H9 (cell line): Measurements from ENCODE around the gene RPS6KA4. TPM values are rescaled to one million over a fixed set of nuclear protein-coding genes. Genes with fewer than 3 reads are reported as not detected.

Source experiments
- DNase-seq: peaks from one replicate; pipeline ENCODE4 v3.0.0-alpha.2; 2017
- H2AFZ ChIP-seq: one replicate; pipeline ENCODE4 v1.6.1; 2013; ENCODE audit warnings: mild to moderate bottlenecking, low read length, control low read depth, moderate library complexity
- H2AK5ac ChIP-seq: 2 replicates; pipeline ENCODE4 v1.6.1; 2013; ENCODE audit warnings: low read length, control low read depth, mixed read lengths; ENCODE audit not compliant: insufficient read length
- H2BK120ac ChIP-seq: one replicate; pipeline ENCODE4 v1.6.1; 2013; ENCODE audit warnings: low read depth, mild to moderate bottlenecking, low read length, control low read depth, inconsistent platforms; ENCODE audit not compliant: poor library complexity, severe bottlenecking
- H2BK12ac ChIP-seq: 2 replicates; pipeline ENCODE4 v1.6.1; 2013; ENCODE audit warnings: low read length, control low read depth, mixed read lengths, low read depth; ENCODE audit not compliant: insufficient read length
- H2BK15ac ChIP-seq: 2 replicates; pipeline ENCODE4 v1.6.1; 2013; ENCODE audit warnings: low read depth, low read length, control low read depth
- H2BK20ac ChIP-seq: one replicate; pipeline ENCODE4 v1.6.1; 2013; ENCODE audit warnings: low read depth, mild to moderate bottlenecking, low read length, control low read depth, inconsistent platforms; ENCODE audit not compliant: poor library complexity, severe bottlenecking
- H2BK5ac ChIP-seq: 2 replicates; pipeline ENCODE4 v1.6.1; 2013; ENCODE audit warnings: low read length, control low read depth, mixed read lengths; ENCODE audit not compliant: insufficient read length
- H3K14ac ChIP-seq: 2 replicates; pipeline ENCODE4 v1.6.1; 2013; ENCODE audit warnings: low read length, control low read depth; ENCODE audit not compliant: insufficient read depth
- H3K18ac ChIP-seq: 2 replicates; pipeline ENCODE4 v1.6.1; 2013; ENCODE audit warnings: low read depth, mild to moderate bottlenecking, mixed read lengths, low read length, control low read depth; ENCODE audit not compliant: insufficient read length
- H3K23ac ChIP-seq: 2 replicates; pipeline ENCODE4 v1.6.1; 2013; ENCODE audit warnings: low read length, control low read depth, mixed read lengths, low read depth; ENCODE audit not compliant: insufficient read length
- H3K23me2 ChIP-seq: 2 replicates; pipeline ENCODE4 v1.6.1; 2013; ENCODE audit warnings: low read depth, mild to moderate bottlenecking, mixed read lengths, low read length, control low read depth; ENCODE audit not compliant: insufficient read length, poor library complexity, severe bottlenecking
- H3K27ac ChIP-seq: 2 replicates; pipeline ENCODE4 v1.5.1; 2013; ENCODE audit warnings: low read length, control low read depth, mixed read lengths, low read depth; ENCODE audit not compliant: insufficient read length
- H3K27me3 ChIP-seq: 2 replicates; pipeline ENCODE4 v1.6.1; 2013; ENCODE audit warnings: low read length, control low read depth, inconsistent platforms; ENCODE audit not compliant: insufficient read depth
- H3K4ac ChIP-seq: 2 replicates; pipeline ENCODE4 v1.6.1; 2013; ENCODE audit warnings: low read depth, mild to moderate bottlenecking, control low read depth, inconsistent platforms, low read length, moderate library complexity
- H3K4me1 ChIP-seq: 2 replicates; pipeline ENCODE4 v1.6.1; 2013; ENCODE audit warnings: low read length, control low read depth, inconsistent platforms; ENCODE audit not compliant: insufficient read depth
- H3K4me2 ChIP-seq: 2 replicates; pipeline ENCODE4 v1.6.1; 2013; ENCODE audit warnings: low read length, control low read depth, mixed read lengths; ENCODE audit not compliant: insufficient read length, insufficient read depth
- H3K56ac ChIP-seq: 2 replicates; pipeline ENCODE4 v1.6.1; 2013; ENCODE audit warnings: low read depth, mild to moderate bottlenecking, mixed read lengths, low read length, control low read depth; ENCODE audit not compliant: insufficient read length
- H3K79me1 ChIP-seq: 2 replicates; pipeline ENCODE4 v1.6.1; 2013; ENCODE audit warnings: low read depth, mild to moderate bottlenecking, moderate library complexity, low read length, control low read depth, inconsistent platforms; ENCODE audit not compliant: insufficient read depth, poor library complexity, severe bottlenecking
- H3K79me2 ChIP-seq: 2 replicates; pipeline ENCODE4 v1.6.1; 2013; ENCODE audit warnings: low read length, control low read depth, inconsistent platforms; ENCODE audit not compliant: insufficient read depth
- H3K9ac ChIP-seq: 2 replicates; pipeline ENCODE4 v1.6.1; 2013; ENCODE audit warnings: low read length, control low read depth, mixed read lengths; ENCODE audit not compliant: insufficient read length; ENCODE audit errors: extremely low read depth
- H3K9me3 ChIP-seq: one replicate; pipeline ENCODE4 v1.6.1; 2013; ENCODE audit warnings: low read depth, low read length, inconsistent platforms; ENCODE audit not compliant: control insufficient read depth
- H3T11ph ChIP-seq: one replicate; pipeline ENCODE4 v1.6.1; 2013; ENCODE audit warnings: mild to moderate bottlenecking, low read length, control low read depth, inconsistent platforms
- H4K20me1 ChIP-seq: one replicate; pipeline ENCODE4 v1.6.1; 2013; ENCODE audit not compliant: control insufficient read depth, insufficient read length, insufficient read depth
- H4K5ac ChIP-seq: 2 replicates; pipeline ENCODE4 v1.6.1; 2013; ENCODE audit warnings: low read depth, mild to moderate bottlenecking, mixed read lengths, low read length, control low read depth; ENCODE audit not compliant: insufficient read length
- H4K8ac ChIP-seq: replicated peaks from 2 replicates; pipeline ENCODE4 v1.6.1; 2013; ENCODE audit warnings: low read length, control low read depth, mixed read lengths, low read depth; ENCODE audit not compliant: insufficient read length
- H4K91ac ChIP-seq: 2 replicates; pipeline ENCODE4 v1.6.1; 2013; ENCODE audit warnings: low read depth, mild to moderate bottlenecking, moderate library complexity, mixed read lengths, low read length, control low read depth; ENCODE audit not compliant: insufficient read length
- H3K27ac Mint-ChIP-seq, 3 experiments: 2 replicates in 2 of 3; 3 replicates in 1 of 3; pipeline ENCODE4 v1.8.0; 2020 to 2021; ENCODE audit warnings: mixed read lengths in 3 of 3, mild to moderate bottlenecking in 1 of 3, moderate library complexity in 1 of 3
- H3K27me3 Mint-ChIP-seq: 2 replicates; pipeline ENCODE4 v1.8.0; 2021; ENCODE audit warnings: low read depth, mild to moderate bottlenecking, moderate library complexity, mixed read lengths
- H3K36me3 Mint-ChIP-seq, 3 experiments: 2 replicates in 2 of 3; 3 replicates in 1 of 3; pipeline ENCODE4 v1.8.0; 2020 to 2021; ENCODE audit warnings: low read depth in 3 of 3, mixed read lengths in 3 of 3; ENCODE audit not compliant: insufficient read depth in 1 of 3
- H3K4me1 Mint-ChIP-seq, 2 experiments: 2 replicates each; pipeline ENCODE4 v1.8.0; 2020; ENCODE audit warnings: mixed read lengths in 2 of 2
- H3K4me3 Mint-ChIP-seq, 2 experiments: 2 replicates in 1 of 2; 3 replicates in 1 of 2; pipeline ENCODE4 v1.8.0; 2020 to 2021; ENCODE audit warnings: mild to moderate bottlenecking in 2 of 2, mixed read lengths in 2 of 2, moderate library complexity in 1 of 2
- H3K9me3 Mint-ChIP-seq, 2 experiments: 2 replicates in 1 of 2; 3 replicates in 1 of 2; pipeline ENCODE4 v1.8.0; 2020; ENCODE audit warnings: mild to moderate bottlenecking in 2 of 2, mixed read lengths in 2 of 2, moderate library complexity in 1 of 2
- WGBS: extraction: QIAGEN DNeasy Blood & Tissue Kit; methylation state at CpG from one replicate; pipeline ENCODE4 v1.1.7; 2013; ENCODE audit warnings: missing lambda C conversion rate, low lambda C conversion rate, mixed read lengths; ENCODE audit not compliant: insufficient read length; ENCODE audit errors: extremely low coverage; 5-methylcytosine and 5-hydroxymethylcytosine counted together
- total RNA-seq: library from RNA; stranded (reverse); gene quantifications from 2 replicates; pipeline ENCODE4 v1.2.1, GENCODE V29; 2021
- TF ChIP-seq, protein P1 (sequence below): fragments of 200-600 bp; sonication (generic); conservative IDR thresholded peaks from 3 replicates; pipeline ENCODE4 v1.8.0; 2021; ENCODE audit warnings: antibody characterized with exemption, mild to moderate bottlenecking

The RPS6KA4 gene
- total RNA-seq, 1 experiment from 2014 or later, result 10.8 TPM

DNA sequence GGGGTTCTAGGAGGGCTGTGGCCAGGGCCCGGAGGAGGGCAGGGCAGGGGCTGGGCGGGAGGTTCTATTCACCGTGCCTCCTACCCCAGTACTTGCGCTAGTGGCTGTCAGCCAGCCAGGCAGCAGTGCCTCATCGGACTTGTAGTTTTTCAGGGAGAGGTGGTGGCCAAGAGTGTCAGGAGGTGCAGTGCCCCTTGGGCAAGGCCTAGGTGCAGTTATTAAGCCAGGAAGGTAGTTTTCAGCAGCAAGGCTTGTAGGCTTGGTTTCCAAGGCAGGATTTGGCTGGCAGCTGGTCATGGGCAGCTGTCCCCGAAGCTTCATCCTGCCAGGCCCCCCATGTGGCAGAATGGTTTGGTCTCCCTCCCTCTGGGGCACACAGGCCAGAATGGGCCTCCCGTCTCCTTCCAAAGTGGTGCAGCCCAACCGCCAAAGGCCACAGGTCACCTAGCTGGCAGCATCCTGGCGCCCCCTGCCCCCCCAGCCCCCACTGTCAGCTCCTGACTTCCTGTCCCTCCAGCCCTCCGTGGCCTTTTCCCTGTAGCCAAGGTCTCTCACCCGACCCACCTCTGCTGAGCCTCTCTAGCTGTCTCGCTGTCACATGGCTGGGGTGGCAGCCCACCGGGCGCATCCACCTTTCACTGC, 10.5 kb upstream of the RPS6KA4 start:
- peaks cover 0 to 2% (median 0%) of the 10 kb centered on the region in 3 experiments; a peak in 1 of 7 replicates for H3K36me3 Mint-ChIP-seq
- H3K27ac ChIP-seq, result no peak overlapping the region

More for the DNA sequence above, 10.5 kb upstream of the RPS6KA4 start:
- no peak overlapping the region for H2BK20ac ChIP-seq
- no peak overlapping the region for H4K5ac ChIP-seq
- TF ChIP-seq, protein P1, sequence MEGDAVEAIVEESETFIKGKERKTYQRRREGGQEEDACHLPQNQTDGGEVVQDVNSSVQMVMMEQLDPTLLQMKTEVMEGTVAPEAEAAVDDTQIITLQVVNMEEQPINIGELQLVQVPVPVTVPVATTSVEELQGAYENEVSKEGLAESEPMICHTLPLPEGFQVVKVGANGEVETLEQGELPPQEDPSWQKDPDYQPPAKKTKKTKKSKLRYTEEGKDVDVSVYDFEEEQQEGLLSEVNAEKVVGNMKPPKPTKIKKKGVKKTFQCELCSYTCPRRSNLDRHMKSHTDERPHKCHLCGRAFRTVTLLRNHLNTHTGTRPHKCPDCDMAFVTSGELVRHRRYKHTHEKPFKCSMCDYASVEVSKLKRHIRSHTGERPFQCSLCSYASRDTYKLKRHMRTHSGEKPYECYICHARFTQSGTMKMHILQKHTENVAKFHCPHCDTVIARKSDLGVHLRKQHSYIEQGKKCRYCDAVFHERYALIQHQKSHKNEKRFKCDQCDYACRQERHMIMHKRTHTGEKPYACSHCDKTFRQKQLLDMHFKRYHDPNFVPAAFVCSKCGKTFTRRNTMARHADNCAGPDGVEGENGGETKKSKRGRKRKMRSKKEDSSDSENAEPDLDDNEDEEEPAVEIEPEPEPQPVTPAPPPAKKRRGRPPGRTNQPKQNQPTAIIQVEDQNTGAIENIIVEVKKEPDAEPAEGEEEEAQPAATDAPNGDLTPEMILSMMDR, result no peak
- no peak overlapping the region for H3K9ac ChIP-seq
- H2BK15ac ChIP-seq, result no peak overlapping the region
- no peak overlapping the region for H3K4ac ChIP-seq
- H3K4me1 Mint-ChIP-seq, result peaks cover 2 to 12% of the 10 kb centered on the region in 2 experiments; a peak in 3 of 4 replicates
- H2BK12ac ChIP-seq, result no peak overlapping the region
- H3K23ac ChIP-seq, result no peak overlapping the region
- no peaks in the 10 kb centered on the region for H3K27me3 ChIP-seq
- H3K14ac ChIP-seq, result no peak overlapping the region; the same call in 1 of the 2 replicates
- H3K4me1 ChIP-seq, result peaks cover 2% of the 10 kb centered on the region; the same call in 1 of the 2 replicates
- no peak overlapping the region for H3K56ac ChIP-seq
- H3K9me3 ChIP-seq, result no peaks in the 10 kb centered on the region
- H2BK5ac ChIP-seq, result no peak overlapping the region
- H3T11ph ChIP-seq, result no peak overlapping the region
- H4K8ac ChIP-seq, result no peak overlapping the region
- H3K9me3 Mint-ChIP-seq, result no peaks in the 10 kb centered on the region
- no peak overlapping the region for H3K4me2 ChIP-seq
- no peaks in the 10 kb centered on the region for H3K79me1 ChIP-seq
- WGBS, result no CpG with 5 or more reads among the region's 14 CpGs
- no peak overlapping the region; a peak in 1 of 5 replicates for H3K4me3 Mint-ChIP-seq
- H3K27ac Mint-ChIP-seq, result no peak overlapping the region; a peak in 1 of 7 replicates
- no peak for DNase-seq
- no peaks in the 10 kb centered on the region for H3K79me2 ChIP-seq
- H2BK120ac ChIP-seq, result no peak overlapping the region
- peaks cover 1% of the 10 kb centered on the region; the same call in 1 of the 2 replicates for H3K27me3 Mint-ChIP-seq
- H3K23me2 ChIP-seq, result no peaks in the 10 kb centered on the region
- no peak overlapping the region for H4K91ac ChIP-seq
- H2AK5ac ChIP-seq, result no peak overlapping the region
- no peak overlapping the region for H3K18ac ChIP-seq
- no peak overlapping the region for H2AFZ ChIP-seq
- H4K20me1 ChIP-seq, result no peaks in the 10 kb centered on the region
